Measurements from ENCODE around the gene PLK3. TPM values are rescaled to one million over a fixed set of nuclear protein-coding genes. Genes with fewer than 3 reads are reported as not detected.
A peak's percentile ranks its signal among the peaks of the same experiment; 100 is the strongest.
"Not testable (repeated sequence)": the region's sequence is repeated elsewhere in the genome, so short reads cannot be mapped to it uniquely, and the experiment has no call there.

The PLK3 gene
- total RNA-seq, 1 donor from 2014 or later: 20.7 TPM

DNA sequence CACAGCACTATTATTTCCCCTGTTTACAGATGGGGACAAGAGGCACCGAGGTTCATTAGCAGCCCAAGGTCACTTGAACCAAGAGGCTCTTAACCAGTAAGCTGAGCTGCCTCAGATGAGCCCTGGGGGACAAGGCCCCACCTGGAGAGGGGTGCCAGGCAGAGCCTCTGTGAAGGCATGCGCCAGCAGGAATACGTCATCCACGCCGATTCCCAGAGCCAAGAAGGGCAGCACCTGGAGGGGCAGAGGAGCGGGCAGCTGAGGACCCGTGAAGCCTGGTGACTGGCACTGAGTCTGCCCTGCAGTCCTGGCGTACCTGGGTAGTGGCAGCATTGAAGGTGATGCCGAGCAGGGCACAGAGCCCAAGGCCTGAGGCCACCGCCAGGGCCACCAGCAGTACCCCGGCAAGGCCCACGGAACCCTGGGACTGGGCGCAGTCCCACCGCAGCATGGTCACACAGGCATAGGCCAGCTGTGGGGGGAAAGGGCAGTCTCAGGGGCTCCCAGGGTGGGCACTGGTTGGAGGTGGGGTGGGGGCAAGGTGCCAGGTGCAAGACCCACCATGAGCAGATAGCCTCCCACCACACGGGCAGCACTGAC is 28.8 kb downstream of the PLK3 start:
- ATAC-seq: no peak

DNA sequence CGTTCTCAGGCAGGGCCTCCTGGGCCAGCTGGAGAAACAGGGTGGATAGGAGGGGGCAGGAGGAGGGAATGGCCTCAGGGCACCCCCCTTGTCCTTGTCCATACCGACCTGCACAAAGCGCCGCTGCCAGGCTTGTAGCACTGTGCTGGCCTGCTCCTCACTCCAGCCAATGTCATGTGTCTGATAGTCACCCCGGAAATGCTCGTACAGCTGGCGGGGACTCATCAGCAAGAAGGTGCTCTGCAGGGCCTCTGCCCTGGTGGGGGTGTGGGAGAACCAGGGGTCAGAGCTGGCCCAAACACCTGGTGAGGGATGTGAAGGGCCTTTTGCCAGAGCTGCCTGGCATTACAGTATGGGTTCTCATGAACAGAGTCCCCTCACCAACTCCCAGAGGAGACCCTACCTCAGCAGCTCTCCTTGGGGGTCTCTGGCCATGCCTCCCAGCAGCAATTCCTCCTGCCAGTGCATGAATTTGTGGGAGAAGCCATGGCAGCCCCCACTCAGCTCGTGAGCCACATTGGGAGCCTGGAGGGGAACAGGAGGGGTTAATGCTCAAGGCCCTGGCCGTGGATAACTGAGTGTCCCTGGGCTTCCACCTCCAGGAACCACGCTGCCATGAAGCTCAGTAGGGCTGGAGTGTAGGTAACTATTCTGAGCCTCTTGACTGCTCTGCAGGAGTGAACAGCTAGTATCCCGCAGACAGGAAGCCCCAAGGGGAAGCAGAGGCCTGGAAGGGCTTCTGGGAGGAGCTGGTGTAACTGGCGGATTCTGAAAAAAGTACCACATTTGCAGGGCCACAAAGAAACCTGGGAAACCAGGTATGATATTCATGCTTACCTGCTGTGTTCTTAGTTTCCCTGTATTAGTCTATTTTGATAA is 29.6 kb downstream of the PLK3 start:
- no peak for ATAC-seq

DNA sequence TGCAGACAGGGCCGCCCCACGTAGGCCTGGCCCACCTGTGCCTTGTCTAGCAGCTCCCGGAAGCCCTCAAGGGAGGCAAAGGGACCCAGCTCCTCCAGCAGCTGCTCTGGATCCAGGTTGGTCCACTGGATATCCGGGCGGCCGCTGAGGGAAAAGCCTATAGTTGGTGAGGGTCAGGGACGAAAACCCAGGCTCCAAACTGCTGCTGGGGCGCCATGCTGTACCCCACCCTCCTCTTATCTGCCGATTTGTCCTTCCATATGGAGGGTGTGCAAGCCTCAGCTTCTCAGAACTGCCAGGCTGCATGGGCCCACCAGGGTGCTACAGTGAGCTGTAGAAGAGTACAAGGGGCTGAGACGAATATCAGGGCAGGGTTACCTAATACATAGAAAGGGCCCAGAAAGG is 30.7 kb downstream of the PLK3 start:
- ATAC-seq: no peak

GRCh38 chr1:44831516-44831915 is 31.3 kb downstream of the PLK3 start:
- ATAC-seq: no peak

DNA sequence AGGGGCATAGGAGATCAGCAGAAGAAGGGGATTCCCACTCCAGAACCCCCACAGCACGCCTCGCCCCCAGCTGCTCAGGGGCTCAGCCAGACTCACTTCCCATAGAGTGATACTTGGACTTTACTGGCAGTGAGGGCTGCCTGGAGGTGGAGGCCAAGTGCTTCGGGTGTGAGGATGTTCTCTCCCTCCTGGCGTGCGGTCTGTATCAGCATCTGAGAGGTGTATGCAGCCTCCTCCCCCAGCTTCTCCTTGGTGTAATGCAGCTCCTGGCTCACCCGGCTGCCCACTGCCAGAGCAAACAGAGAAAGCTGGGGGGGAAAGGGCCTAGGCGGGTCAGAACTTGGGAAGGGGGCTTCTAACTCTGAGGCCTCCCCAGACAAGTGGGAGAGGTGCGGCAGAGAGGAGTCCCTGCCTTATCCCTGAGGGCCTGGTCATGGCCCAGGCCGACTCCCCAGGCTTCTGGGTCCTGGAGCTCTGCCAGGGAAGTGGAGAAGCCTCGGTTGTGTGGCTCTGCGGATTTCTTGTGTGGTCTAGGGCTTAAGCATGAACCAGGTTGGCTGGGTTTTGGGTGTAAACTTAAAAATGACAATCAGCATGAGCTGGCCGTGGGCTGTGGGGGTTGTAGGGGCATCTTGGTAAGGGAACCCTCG is 32.0 kb downstream of the PLK3 start:
- ATAC-seq: no peak

DNA sequence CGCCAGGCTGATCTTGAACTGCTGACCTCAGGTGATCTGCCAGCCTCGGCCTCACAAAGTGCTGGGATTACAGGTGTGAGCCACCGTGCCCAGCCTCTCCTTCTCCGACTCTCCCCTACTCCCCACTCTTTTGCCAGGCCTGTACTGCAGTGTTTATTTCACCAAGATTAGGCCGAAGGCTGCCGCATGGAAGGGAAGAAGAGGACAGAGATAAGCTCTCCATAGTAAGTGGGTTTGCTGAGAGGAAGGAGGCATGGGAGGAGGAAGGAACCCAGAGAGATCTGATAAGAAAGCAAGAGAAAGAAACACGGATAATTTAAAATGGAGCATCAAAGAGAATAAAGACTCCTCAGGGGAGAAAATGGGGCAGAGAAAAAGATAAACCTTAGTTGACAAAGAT is 34.2 kb downstream of the PLK3 start:
- no peak for ATAC-seq

- peak; percentile 75 for ATAC-seq
Observed at GRCh38 chr1:44835738-44836675, 35.8 kb downstream of the PLK3 start.

DNA sequence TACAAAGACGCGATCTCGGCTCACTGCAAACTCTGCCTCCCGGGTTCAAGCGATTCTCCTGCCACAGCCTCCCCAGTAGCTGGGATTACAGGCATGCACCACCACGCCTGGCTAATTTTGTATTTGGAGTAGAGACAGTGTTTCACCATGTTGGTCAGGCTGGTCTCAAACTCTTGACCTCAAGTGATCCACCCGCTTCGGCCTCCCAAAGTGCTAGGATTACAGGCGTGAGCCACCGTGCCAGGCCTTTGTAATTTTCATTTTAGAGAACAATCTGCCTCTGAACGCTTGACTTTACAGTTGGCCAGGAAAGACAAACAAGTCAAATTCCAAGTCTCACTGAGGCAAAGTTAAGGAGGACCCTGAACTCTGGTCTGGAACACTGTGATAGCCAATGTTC is 38.1 kb downstream of the PLK3 start:
- ATAC-seq: not testable (repeated sequence)

GRCh38 chr1:44839576-44839975 is 39.4 kb downstream of the PLK3 start:
- ATAC-seq: no peak

- peak; percentile 40 for ATAC-seq
Observed at GRCh38 chr1:44842486-44842861, 42.3 kb downstream of the PLK3 start.

GRCh38 chr1:44842862-44843655 is 42.9 kb downstream of the PLK3 start, which contains the start of gene PTCH2:
PTCH2 (minus strand) TSS chr1:44843253; CDS start chr1:44842932, 321 bp downstream.
- peak; percentile 53 for ATAC-seq

DNA sequence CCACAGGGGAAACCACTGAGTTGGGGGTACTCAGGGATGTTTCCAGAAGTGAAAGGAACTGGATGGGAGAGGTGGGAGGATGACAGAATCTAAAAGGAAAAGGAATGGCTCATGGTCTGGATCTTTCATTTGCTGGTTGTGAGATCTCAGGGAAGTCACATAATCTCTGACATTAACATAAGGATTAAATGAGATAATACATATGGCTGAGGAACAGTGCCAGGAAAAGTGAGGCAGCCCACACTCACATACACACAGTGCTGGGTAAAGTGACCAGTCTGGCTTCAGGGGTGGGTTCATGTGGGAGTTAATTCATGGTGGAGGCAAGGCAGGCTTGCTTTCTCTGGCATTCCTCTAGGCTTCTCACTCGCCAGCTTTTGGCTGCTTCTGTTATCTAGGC is 46.8 kb downstream of the PLK3 start:
- no peak for ATAC-seq

DNA sequence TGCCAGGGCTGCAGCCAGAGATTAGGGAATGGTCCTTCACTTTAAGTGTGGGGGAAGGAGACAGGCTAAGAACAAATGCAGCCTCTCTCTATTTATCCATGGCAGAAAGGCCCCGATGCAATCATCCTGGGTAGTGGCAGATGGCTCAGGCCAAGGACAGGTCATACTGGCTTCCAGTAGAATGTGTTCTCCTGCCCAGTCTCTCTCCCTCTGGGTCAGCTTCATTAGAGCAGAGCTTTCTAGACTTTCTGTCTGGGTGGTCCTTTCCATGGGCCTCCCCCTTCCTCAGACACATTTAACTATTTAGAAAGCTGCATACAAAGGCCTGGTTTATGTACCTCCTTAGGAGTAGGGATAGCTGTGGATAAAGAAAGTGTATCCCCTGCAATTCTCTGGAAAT is 47.7 kb downstream of the PLK3 start:
- ATAC-seq: no peak

GRCh38 chr1:44848456-44849181 is 48.4 kb downstream of the PLK3 start:
- no peak for ATAC-seq

GRCh38 chr1:44849575-44850132 is 49.5 kb downstream of the PLK3 start:
- no peak for ATAC-seq

DNA sequence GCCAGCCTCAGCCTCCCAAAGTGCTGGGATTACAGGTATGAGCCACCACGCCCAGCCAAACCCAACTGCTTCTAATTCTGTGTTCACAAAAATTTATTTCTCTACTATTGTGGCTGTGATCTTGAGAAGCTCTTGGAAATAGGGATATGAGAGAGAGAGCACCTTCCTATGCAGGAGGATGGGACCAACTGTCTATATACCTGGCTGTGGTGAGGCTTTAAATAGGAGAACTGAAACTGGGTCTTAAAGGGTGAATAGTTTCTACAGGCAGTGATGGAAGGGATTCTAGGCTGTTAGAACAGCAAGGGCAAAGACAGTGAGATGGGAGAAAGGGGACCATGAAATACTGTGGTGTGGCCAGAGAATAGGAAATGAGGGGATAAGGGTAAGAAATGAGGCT is 51.1 kb downstream of the PLK3 start:
- no peak for ATAC-seq

GRCh38 chr1:44853201-44853600 is 53.0 kb downstream of the PLK3 start:
- no peak for ATAC-seq

GRCh38 chr1:44854970-44855369 is 54.8 kb downstream of the PLK3 start:
- ATAC-seq: no peak

All from esophagus mucosa (tissue), 1 donor.